Gastroesophageal sphincter (tissue), 4 donors: ENCODE results near the gene NOP14. TPM values are rescaled to one million over a fixed set of nuclear protein-coding genes. Genes with fewer than 3 reads are reported as not detected.
A peak's percentile ranks its signal among the peaks of the same experiment; 100 is the strongest.
"Not testable (repeated sequence)": the region's sequence is repeated elsewhere in the genome, so short reads cannot be mapped to it uniquely, and the experiment has no call there.

Experiments
- ATAC-seq: fragments of 150-250 bp; one replicate; pipeline ENCODE4 v1.9.1; 2016; ENCODE audit warnings: mild to moderate bottlenecking, moderate library complexity
- H3K27ac ChIP-seq, 4 donors: fragments of 200-600 bp; sonication (generic) in 3 of 4; 1 replicate in 3 of 4; 2 replicates in 1 of 4; pipeline ENCODE4 v1.5.1; 2016 to 2019
- H3K27me3 ChIP-seq: fragments of 200-600 bp; sonication (generic); one replicate; pipeline ENCODE4 v1.5.1; 2019
- H3K36me3 ChIP-seq, 2 donors: fragments of 200-600 bp; sonication (generic); one replicate each; pipeline ENCODE4 v1.5.1; 2019; ENCODE audit warnings: control low read depth in 1 of 2
- H3K4me1 ChIP-seq, 3 donors: fragments of 200-600 bp; sonication (generic); 1 replicate in 2 of 3; 2 replicates in 1 of 3; pipeline ENCODE4 v1.5.1; 2016 to 2019; ENCODE audit warnings: control low read depth in 2 of 3
- H3K4me3 ChIP-seq, 2 donors: fragments of 200-600 bp; sonication (generic); one replicate each; pipeline ENCODE4 v1.5.1; 2019; ENCODE audit warnings: mild to moderate bottlenecking in 1 of 2, moderate library complexity in 1 of 2
- H3K9me3 ChIP-seq, 3 donors: fragments of 200-600 bp; sonication (generic); one replicate each; pipeline ENCODE4 v1.5.1; 2017 to 2019; ENCODE audit warnings: control low read depth in 2 of 3
- EP300 ChIP-seq: sonication (generic); formaldehyde crosslinking; IDR thresholded peaks from one replicate; pipeline ENCODE4 v1.6.1; 2017; ENCODE audit warnings: antibody characterized with exemption, mild to moderate bottlenecking
- POLR2A ChIP-seq, 2 donors: fragments of 450-650 bp; IDR thresholded peaks; one replicate each; pipeline ENCODE4 v1.6.1; 2017; ENCODE audit warnings: antibody characterized with exemption in 2 of 2, mild to moderate bottlenecking in 2 of 2, moderate library complexity in 1 of 2
- POLR2AphosphoS5 ChIP-seq: sonication (generic); formaldehyde crosslinking; IDR thresholded peaks from one replicate; pipeline ENCODE4 v1.6.1; 2017; ENCODE audit warnings: antibody characterized with exemption
- WGBS, 2 donors: methylation state at CpG; one replicate each; pipeline ENCODE4 v1.1.5; 2018; ENCODE audit warnings: low coverage in 1 of 2; 5-methylcytosine and 5-hydroxymethylcytosine counted together
- total RNA-seq, 4 donors: library from RNA; depleted of rRNA; stranded (reverse); fragments of >200 nt; gene quantifications; one replicate each; pipeline ENCODE4 v1.1.0, GENCODE V29; 2016
- TF ChIP-seq, protein P1 (sequence below), 4 experiments: fragments of 200-600 bp in 2 of 4; fragments of 450-650 bp in 2 of 4; sonication (generic) in 1 of 4; IDR thresholded peaks; one replicate each; pipeline ENCODE4 v1.5.1; 2017 to 2019; ENCODE audit warnings: antibody characterized with exemption in 4 of 4, mild to moderate bottlenecking in 2 of 4, moderate library complexity in 2 of 4

The NOP14 gene
- total RNA-seq, 4 donors from 2014 or later, result 17.6 to 25.2 (median 20.4) TPM

DNA sequence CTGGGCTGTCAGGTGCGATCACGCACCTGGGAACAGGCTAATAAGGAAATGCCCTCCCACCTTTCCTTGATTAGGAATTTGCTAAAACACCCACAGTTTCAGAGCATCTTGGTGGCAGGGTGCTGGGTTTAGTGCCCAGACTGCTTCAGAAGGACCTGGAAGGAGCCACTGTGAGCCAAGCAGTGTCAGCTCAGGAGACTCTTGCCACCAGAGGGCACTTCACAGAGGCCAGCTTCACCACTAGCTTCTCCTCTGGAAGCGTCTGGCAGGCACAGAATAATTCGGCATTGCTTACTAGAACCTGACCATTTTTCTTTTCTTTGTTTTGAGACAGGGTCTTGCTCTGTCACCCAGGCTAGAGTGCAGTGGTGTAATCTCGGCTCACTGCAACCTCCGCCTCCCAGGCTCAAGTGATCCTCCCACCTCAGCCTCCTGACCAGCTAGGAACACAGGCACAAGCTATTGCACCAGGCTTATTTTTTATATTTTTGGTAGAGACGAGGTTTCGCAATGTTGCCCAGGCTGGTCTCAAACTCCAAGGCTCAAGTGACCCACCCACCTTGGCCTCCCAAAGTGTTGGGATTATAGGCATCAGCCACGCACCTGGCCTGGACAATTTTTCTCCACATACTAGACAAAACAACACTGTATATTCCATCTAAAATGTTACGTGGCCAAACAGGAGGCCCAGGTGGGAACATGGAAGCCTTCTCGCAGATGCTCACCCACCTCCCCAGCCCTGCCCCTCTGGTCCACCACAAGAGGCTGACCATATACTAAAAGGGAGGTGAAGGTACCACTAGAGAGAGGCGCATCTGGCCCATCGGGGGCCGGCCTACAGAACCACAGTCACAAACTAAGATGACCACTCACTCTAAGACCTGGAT is 14.1 kb downstream of the NOP14 start:
- 90% methylated on average over 2 to 11 of the region's 14 CpGs for WGBS, 2 donors
- no peaks in the 10 kb centered on the region for H3K9me3 ChIP-seq
- H3K4me3 ChIP-seq, result no peak overlapping the region
- H3K36me3 ChIP-seq, result peaks cover 0 to 100% of the 10 kb centered on the region in 2 donors
- H3K4me1 ChIP-seq, result no peaks in the 10 kb centered on the region
- no peaks in the 10 kb centered on the region for H3K27me3 ChIP-seq
- H3K27ac ChIP-seq, result no peak overlapping the region
- TF ChIP-seq, protein P1, sequence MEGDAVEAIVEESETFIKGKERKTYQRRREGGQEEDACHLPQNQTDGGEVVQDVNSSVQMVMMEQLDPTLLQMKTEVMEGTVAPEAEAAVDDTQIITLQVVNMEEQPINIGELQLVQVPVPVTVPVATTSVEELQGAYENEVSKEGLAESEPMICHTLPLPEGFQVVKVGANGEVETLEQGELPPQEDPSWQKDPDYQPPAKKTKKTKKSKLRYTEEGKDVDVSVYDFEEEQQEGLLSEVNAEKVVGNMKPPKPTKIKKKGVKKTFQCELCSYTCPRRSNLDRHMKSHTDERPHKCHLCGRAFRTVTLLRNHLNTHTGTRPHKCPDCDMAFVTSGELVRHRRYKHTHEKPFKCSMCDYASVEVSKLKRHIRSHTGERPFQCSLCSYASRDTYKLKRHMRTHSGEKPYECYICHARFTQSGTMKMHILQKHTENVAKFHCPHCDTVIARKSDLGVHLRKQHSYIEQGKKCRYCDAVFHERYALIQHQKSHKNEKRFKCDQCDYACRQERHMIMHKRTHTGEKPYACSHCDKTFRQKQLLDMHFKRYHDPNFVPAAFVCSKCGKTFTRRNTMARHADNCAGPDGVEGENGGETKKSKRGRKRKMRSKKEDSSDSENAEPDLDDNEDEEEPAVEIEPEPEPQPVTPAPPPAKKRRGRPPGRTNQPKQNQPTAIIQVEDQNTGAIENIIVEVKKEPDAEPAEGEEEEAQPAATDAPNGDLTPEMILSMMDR (IDR thresholded peaks at IDR 0.05), result peak in 1 of 4 experiments; percentile 38
- no peak for TF ChIP-seq POLR2A (IDR thresholded peaks at IDR 0.05)
- ATAC-seq, result peak; percentile 31

DNA sequence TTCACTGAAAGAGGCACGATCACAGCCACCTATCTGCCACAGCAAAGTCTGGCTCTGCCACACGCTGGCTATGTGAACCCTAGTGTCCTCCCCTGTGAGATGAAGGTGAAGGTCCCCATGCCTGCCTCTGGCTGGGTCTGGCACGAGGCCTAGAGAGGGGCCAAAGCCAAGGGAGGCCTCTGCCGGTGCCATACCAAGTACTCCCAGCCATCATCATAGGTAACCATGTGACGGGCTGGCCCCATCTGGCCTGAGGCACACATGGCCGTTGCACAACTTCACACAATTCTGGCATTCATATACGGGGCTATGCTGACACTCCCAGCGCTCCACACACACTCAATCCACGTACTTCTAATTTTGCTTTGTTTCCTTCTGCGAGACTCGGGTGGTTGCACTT is 15.3 kb downstream of the NOP14 start:
- Histone ChIP-seq H3K4me3 (no peak overlapping the region), H3K27me3 (no peaks in the 10 kb centered on the region), H3K36me3 (peaks cover 0 to 100% of the 10 kb centered on the region in 2 donors), H3K4me1 (no peaks in the 10 kb centered on the region), H3K9me3 (no peaks in the 10 kb centered on the region), H3K27ac (no peak overlapping the region)
- WGBS, 2 donors, result 67 to 76% methylated on average over 9 of the region's 11 CpGs
- TF ChIP-seq POLR2AphosphoS5, result no peak
- TF ChIP-seq, protein P1 (IDR thresholded peaks at IDR 0.05), result no peak
- no peak for TF ChIP-seq EP300
- TF ChIP-seq POLR2A (IDR thresholded peaks at IDR 0.05), result no peak
- ATAC-seq, result no peak

DNA sequence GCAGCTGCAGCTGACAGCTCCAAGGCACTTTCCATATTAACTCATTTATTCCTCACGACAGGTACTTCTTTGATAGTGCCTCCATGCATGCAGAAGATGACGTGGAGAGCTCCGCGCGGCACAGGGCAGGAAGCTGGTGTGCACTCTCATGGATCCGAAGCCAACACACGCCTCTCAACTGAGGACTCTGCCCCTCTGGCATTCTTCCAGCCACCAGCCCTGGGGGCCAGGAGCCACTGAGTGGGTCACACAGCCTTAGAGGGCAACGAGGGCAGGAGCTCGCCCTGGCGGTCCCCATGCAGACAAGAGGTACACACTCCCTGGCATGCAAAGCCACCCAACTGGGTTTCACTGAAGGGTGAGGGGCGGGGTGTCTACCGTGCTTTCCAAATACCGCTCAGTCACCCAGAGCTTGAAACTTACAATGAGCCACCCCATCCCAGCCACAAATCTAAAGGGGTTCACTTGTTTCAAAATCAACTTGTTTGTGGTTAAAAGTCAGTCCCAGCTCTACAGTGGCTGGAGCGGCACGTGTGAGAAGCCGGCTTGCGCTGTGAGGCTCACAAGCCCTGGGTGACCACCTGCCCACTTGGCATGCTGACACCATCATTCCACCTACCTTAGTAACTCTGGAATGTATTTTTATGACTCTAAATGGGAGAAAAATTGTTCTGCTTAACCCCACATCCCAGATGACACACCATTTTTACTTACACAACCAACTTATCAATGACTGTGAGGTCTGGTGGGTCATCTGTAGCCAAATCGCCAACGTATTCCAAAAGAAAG is 16.2 kb downstream of the NOP14 start:
- H3K4me3 ChIP-seq, result no peak overlapping the region
- H3K27me3 ChIP-seq, result no peaks in the 10 kb centered on the region
- no peaks in the 10 kb centered on the region for H3K9me3 ChIP-seq
- TF ChIP-seq EP300, result no peak
- TF ChIP-seq, protein P1 (IDR thresholded peaks at IDR 0.05), result no peak
- no peak for TF ChIP-seq POLR2AphosphoS5
- TF ChIP-seq POLR2A (IDR thresholded peaks at IDR 0.05), result no peak
- H3K36me3 ChIP-seq, result peaks cover 0 to 100% of the 10 kb centered on the region in 2 donors
- WGBS, 2 donors, result 87% methylated on average over 6 of the region's 19 CpGs; no CpG with 5 or more reads in 1 of the 2 donors
- ATAC-seq, result no peak
- no peaks in the 10 kb centered on the region for H3K4me1 ChIP-seq
- no peak overlapping the region for H3K27ac ChIP-seq

DNA sequence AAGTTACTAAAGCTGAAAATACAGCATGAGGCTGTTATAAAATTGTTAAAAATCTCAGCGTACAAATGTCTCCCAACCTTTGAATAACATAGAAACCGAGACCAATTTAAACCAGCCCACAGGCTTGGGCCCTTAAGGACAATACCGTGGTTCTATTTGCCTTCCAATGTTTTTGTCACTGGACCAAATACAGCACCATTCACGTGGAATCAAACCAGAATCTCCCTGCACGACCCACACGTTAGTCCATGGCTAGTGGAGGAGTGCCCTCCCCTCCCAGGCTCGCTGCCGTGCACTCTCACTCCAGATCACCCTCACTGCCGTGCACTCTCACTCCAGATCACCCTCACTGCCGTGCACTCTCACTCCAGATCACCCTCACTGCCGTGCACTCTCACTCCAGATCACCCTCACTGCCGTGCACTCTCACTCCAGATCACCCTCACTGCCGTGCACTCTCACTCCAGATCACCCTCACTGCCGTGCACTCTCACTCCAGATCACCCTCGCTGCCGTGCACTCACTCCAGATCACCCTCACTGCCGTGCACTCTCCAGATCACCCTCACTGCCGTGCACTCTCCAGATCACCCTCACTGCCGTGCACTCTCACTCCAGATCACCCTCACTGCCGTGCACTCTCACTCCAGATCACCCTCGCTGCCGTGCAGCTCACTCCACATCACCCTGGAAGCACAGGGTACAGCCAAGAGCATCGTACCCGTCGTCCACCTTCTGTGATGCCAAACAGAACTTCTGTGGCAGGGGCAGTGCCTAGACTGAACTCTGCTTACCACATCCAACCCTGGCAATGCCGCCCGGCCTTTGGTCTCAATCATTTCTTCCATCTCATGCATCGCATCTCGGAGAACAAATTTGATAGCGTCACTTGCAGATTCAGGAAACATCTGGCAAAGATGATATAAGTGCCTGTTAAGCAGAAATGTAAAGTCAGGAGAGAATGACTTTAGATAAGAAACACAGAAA is 17.3 kb downstream of the NOP14 start:
- H3K4me3 ChIP-seq, H3K27me3 ChIP-seq, H3K4me1 ChIP-seq, ATAC-seq, H3K27ac ChIP-seq, H3K9me3 ChIP-seq: not testable (repeated sequence)
- peaks cover 0 to 100% of the 10 kb centered on the region in 2 donors for H3K36me3 ChIP-seq
- 79 to 82% methylated on average over 4 to 25 of the region's 30 CpGs for WGBS, 2 donors
